Measurements from ENCODE around the gene RAB39A. TPM values are rescaled to one million over a fixed set of nuclear protein-coding genes. Genes with fewer than 3 reads are reported as not detected.
"Not testable (repeated sequence)": the region's sequence is repeated elsewhere in the genome, so short reads cannot be mapped to it uniquely, and the experiment has no call there.

RAB39A gene
- total and polyA plus RNA-seq, 3 donors from 2014 or later = 1.6 to 2.0 (median 1.9) TPM

DNA sequence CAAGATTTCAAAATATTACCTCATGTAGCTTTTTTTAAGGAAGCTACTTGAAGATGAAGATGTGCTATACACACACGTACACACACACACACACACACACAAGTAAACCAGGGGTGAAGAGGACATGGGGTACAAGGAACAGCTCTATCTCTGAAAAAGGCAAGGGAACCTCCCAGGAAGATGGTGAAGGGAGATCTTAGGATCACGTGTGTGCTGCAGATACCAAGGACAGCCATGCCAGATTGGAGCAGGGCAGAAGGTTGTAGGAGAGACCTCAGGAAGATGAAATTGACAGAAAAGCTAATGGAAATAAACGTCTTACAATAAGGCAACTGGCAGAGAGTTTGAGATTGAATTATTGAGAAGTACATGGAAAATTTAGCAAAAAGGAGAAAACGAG is 19.7 kb downstream of the RAB39A start:
- intact Hi-C loops (cut with DNase I; ENCODE audit: low total_unique reads) = no loop called here
- Histone ChIP-seq H3K27me3 (no peaks in the 10 kb centered on the region), H3K27ac (no peak overlapping the region), H3K36me3 (ENCODE audit: low read depth, missing control alignments) (no peaks in the 10 kb centered on the region), H3K4me1 (no peaks in the 10 kb centered on the region), H3K9me3 (no peaks in the 10 kb centered on the region), H3K4me3 (no peak overlapping the region)
- DNase-seq = no peak
- TF ChIP-seq POLR2A (IDR thresholded peaks at IDR 0.05) (no peak), CTCF (IDR thresholded peaks at IDR 0.05) (no peak)
- 50 to 59% methylated on average over 4 of the region's 4 CpGs for WGBS, 2 donors

- H3K4me1 ChIP-seq; intact Hi-C loops (cut with DNase I; ENCODE audit: low total_unique reads); H3K27ac ChIP-seq; H3K4me3 ChIP-seq; H3K27me3 ChIP-seq; H3K9me3 ChIP-seq; H3K36me3 ChIP-seq (ENCODE audit: low read depth, missing control alignments); DNase-seq: not testable (repeated sequence)
- 72 to 73% methylated on average over 12 of the region's 12 CpGs for whole genome bisulfite sequencing, 2 donors
Measured at GRCh38 chr11:107948328-107948727, 20.1 kb downstream of the RAB39A start.

DNA sequence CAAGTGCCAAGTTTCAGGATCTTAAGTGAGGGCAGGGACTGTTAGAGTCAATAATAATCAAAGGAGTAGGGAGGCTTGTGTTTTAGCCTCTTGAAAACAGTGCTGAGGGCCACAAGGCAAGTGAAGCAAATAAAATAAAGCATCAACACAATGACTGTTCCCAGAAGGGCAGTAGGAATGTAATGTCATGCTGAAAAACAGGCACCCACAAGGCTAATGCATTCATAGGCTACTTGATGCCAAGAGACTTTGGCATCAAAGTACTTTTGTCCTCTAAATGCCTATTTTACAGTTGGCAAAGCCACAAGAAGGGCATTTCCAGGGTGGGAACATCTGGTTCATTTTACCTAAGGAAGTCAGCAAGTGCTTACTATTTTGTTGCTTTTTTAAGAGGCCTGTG is 22.9 kb downstream of the RAB39A start:
- no peak for TF ChIP-seq CTCF (IDR thresholded peaks at IDR 0.05)
- TF ChIP-seq POLR2A (IDR thresholded peaks at IDR 0.05) = no peak
- intact Hi-C loops (cut with DNase I; ENCODE audit: low total_unique reads) = no loop called here
- Histone ChIP-seq H3K36me3 (ENCODE audit: low read depth, missing control alignments) (no peaks in the 10 kb centered on the region), H3K4me1 (no peaks in the 10 kb centered on the region), H3K9me3 (no peaks in the 10 kb centered on the region), H3K27me3 (no peaks in the 10 kb centered on the region), H3K27ac (no peak overlapping the region), H3K4me3 (no peak overlapping the region)
- no peak for DNase-seq

GRCh38 chr11:107953446-107953845 is 25.2 kb downstream of the RAB39A start:
- Histone ChIP-seq H3K27me3 (no peaks in the 10 kb centered on the region), H3K27ac (no peak overlapping the region), H3K9me3 (no peaks in the 10 kb centered on the region), H3K4me3 (no peak overlapping the region), H3K36me3 (ENCODE audit: low read depth, missing control alignments) (no peaks in the 10 kb centered on the region), H3K4me1 (no peaks in the 10 kb centered on the region)
- TF ChIP-seq CTCF (IDR thresholded peaks at IDR 0.05) = no peak
- no peak for TF ChIP-seq POLR2A (IDR thresholded peaks at IDR 0.05)
- intact Hi-C loops (cut with DNase I; ENCODE audit: low total_unique reads) = no loop called here
- 72 to 74% methylated on average over 3 of the region's 3 CpGs for WGBS, 2 donors
- DNase-seq = no peak

DNA sequence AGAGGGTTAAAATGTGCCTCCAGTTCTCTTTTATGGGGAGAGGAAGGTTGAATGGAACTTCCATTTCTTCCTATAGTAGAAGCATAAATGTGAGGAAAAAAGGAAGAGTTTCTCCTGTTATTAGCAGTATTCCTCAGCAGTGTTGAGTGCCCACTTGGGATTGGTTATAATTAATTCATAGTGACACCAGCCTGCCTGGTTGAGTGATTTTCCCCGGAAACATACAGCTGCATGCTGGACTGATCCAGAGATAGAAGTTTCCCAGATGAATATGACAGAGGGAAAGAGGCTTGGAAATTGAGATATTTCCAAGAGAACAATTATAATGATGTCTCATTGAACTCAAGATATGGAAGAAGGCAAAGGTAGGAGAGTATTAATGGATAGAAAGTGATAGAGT is 28.3 kb downstream of the RAB39A start:
- no peak overlapping the region for H3K4me3 ChIP-seq
- intact Hi-C loops (cut with DNase I; ENCODE audit: low total_unique reads) = no loop called here
- no peak for DNase-seq
- H3K9me3 ChIP-seq = no peaks in the 10 kb centered on the region
- H3K4me1 ChIP-seq = no peaks in the 10 kb centered on the region
- H3K27ac ChIP-seq = no peak overlapping the region
- WGBS, 2 donors = 46 to 95% methylated on average over 1 of the region's 1 CpG
- no peaks in the 10 kb centered on the region for H3K27me3 ChIP-seq
- no peaks in the 10 kb centered on the region for H3K36me3 ChIP-seq (ENCODE audit: low read depth, missing control alignments)
- no peak for TF ChIP-seq CTCF (IDR thresholded peaks at IDR 0.05)
- TF ChIP-seq POLR2A (IDR thresholded peaks at IDR 0.05) = no peak

Measured in testis (tissue), 3 donors.